Right lung (tissue), 5 donors: ENCODE measurements around the gene AQP6. TPM values are rescaled to one million over a fixed set of nuclear protein-coding genes. Genes with fewer than 3 reads are reported as not detected.

Experiments used
- DNase-seq, 2 donors: peaks; one replicate each; pipeline ENCODE4 v3.0.0-alpha.2; 2013
- polyA plus RNA-seq, 5 donors: library from polyadenylated mRNA; unstranded; fragments of 120-200 nt; gene quantifications; one replicate each; pipeline versions ENCODE4 v1.2.1 to v1.2.3, GENCODE V29; 2013; ENCODE audit warnings: inconsistent platforms in 1 of 5, low replicate concordance in 1 of 5; ENCODE audit not compliant: insufficient read length in 5 of 5, insufficient read depth in 1 of 5

AQP6 gene
- polyA plus RNA-seq, 5 donors: 0.22 to 0.45 (median 0.29) TPM

- DNase-seq: no peak
Observed at GRCh38 chr12:49955899-49956662, 16.7 kb upstream of the AQP6 start.

- DNase-seq: no peak
Observed at GRCh38 chr12:49956663-49957569, 15.8 kb upstream of the AQP6 start.

- DNase-seq: no peak
Observed at GRCh38 chr12:49957570-49957967, 15.2 kb upstream of the AQP6 start.

GRCh38 chr12:49959685-49960473 lies 12.9 kb upstream of the AQP6 start:
- no peak for DNase-seq

- DNase-seq: no peak
Observed at GRCh38 chr12:49960474-49961110, 12.2 kb upstream of the AQP6 start.

- no peak for DNase-seq
Observed at GRCh38 chr12:49961111-49961922, 11.4 kb upstream of the AQP6 start, which contains the start of gene AQP5. TSS of gene AQP5 (plus strand) at chr12:49961872. CDS start at chr12:49962018, 146 bp downstream.

- no peak for DNase-seq
Observed at GRCh38 chr12:49961993-49962764, 10.6 kb upstream of the AQP6 start.

- DNase-seq: peak in 1 of 2 donors; percentile 48
Observed at GRCh38 chr12:49962861-49963765, 9.6 kb upstream of the AQP6 start.

- DNase-seq: no peak
Observed at GRCh38 chr12:49963976-49964815, 8.6 kb upstream of the AQP6 start.

- no peak for DNase-seq
Observed at GRCh38 chr12:49964849-49965624, 7.7 kb upstream of the AQP6 start.

- DNase-seq: no peak
Observed at GRCh38 chr12:49965836-49966235, 6.9 kb upstream of the AQP6 start.

- no peak for DNase-seq
Observed at GRCh38 chr12:49966511-49967041, 6.2 kb upstream of the AQP6 start.

GRCh38 chr12:49967042-49967776 lies 5.5 kb upstream of the AQP6 start:
- peak; percentile 84 to 88 for DNase-seq

GRCh38 chr12:49967777-49968250 lies 4.9 kb upstream of the AQP6 start:
- DNase-seq: no peak

- DNase-seq: no peak
Observed at GRCh38 chr12:49968471-49968870, 4.3 kb upstream of the AQP6 start.

GRCh38 chr12:49969027-49969426 lies 3.7 kb upstream of the AQP6 start:
- no peak for DNase-seq
